HG03097 (cell line): Measurements from ENCODE around the gene ITGA1.

Experiments
- ATAC-seq: cut with Tn5 transposase; IDR thresholded peaks from one replicate; pipeline ENCODE4 v1.9.1; 2021; ENCODE audit not compliant: unreplicated experiment, low FRiP score

Gene ITGA1

GRCh38 chr5:52771343-52772039 is 16.2 kb upstream of the ITGA1 start:
- ATAC-seq: peak; percentile 97

GRCh38 chr5:52772668-52773067 is 15.0 kb upstream of the ITGA1 start:
- no peak for ATAC-seq

- no peak for ATAC-seq
These were observed 14.4 kb upstream of the ITGA1 start for GRCh38 chr5:52773342-52773741.

- no peak for ATAC-seq
These were observed 13.7 kb upstream of the ITGA1 start for GRCh38 chr5:52774005-52774410.

GRCh38 chr5:52776116-52776515 is 11.6 kb upstream of the ITGA1 start:
- ATAC-seq: no peak

GRCh38 chr5:52777186-52777585 is 10.5 kb upstream of the ITGA1 start:
- ATAC-seq: no peak

- no peak for ATAC-seq
These were observed 8.9 kb upstream of the ITGA1 start for GRCh38 chr5:52778781-52779180.

- ATAC-seq: no peak
These were observed 8.5 kb upstream of the ITGA1 start for GRCh38 chr5:52779213-52779612.

- no peak for ATAC-seq
These were observed 4.3 kb upstream of the ITGA1 start for GRCh38 chr5:52783226-52783959.

- no peak for ATAC-seq
These were observed 3.0 kb upstream of the ITGA1 start for GRCh38 chr5:52784737-52785136.

- ATAC-seq: no peak
These were observed 1.3 kb upstream of the ITGA1 start for GRCh38 chr5:52786391-52786790.

GRCh38 chr5:52786949-52787599 is 642 bp upstream of the ITGA1 start:
- ATAC-seq: no peak

- ATAC-seq: no peak
These were observed 747 bp downstream of the ITGA1 start for GRCh38 chr5:52788505-52788821.

- ATAC-seq: no peak
These were observed 1.7 kb downstream of the ITGA1 start for GRCh38 chr5:52789378-52789777.

- ATAC-seq: no peak
These were observed 2.1 kb downstream of the ITGA1 start for GRCh38 chr5:52789851-52790250.

GRCh38 chr5:52791366-52791765 is 3.6 kb downstream of the ITGA1 start:
- no peak for ATAC-seq

GRCh38 chr5:52794519-52794918 is 6.8 kb downstream of the ITGA1 start:
- no peak for ATAC-seq

GRCh38 chr5:52796031-52796430 is 8.3 kb downstream of the ITGA1 start:
- no peak for ATAC-seq

- no peak for ATAC-seq
These were observed 8.9 kb downstream of the ITGA1 start for GRCh38 chr5:52796516-52797103.

GRCh38 chr5:52798938-52799337 is 11.2 kb downstream of the ITGA1 start:
- no peak for ATAC-seq

GRCh38 chr5:52799358-52799982 is 11.8 kb downstream of the ITGA1 start:
- ATAC-seq: peak; percentile 13
